Measurements from ENCODE around the gene NDRG2.

DNA sequence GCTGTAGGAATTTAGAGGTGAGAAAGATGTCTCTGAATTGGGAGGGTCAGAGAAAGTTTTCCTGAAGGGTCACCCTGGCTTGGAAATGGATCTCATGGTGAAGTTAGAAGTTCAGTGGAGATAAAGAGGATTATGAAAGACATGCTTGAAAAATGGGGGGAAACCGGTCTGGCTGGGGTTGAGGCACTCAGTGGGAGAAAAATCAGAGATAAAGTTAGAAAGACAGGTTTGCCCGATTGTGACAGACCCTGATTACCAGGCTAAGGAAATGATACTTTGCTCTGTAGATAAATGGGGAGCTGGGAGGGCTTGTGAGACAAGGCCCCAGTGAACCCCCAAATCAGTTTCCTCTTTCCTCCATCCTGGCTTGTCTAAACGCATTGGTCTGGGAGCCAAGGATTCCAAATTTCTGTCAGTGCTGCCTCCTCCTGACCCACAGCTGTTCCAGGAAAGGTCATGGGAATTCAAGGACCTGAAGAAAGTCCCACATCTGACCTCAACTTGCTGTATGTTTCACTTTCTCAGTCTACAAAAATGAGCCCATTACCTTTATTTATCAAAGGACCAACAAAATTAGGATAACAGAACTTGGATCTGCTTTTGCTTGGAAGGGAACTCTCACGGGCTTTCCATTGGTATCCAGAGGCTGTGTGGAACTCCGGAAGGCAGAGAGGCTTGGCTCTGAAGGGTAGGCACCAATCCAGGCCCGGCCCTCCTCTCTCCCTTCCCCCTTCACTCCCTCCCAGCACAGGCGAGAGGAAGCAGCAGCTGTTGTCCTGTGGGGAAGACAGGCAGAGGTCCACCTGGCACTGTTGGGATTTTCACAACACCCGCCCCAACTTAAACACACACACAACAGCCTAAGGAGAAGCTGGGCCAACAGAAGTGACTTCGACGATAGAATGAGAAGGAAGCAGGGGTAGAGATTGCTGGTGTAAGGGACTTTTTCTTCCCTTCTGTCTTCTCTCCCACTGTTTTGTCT, 13.9 kb upstream of the NDRG2 start:
- TF ChIP-seq CTCF (IDR thresholded peaks at IDR 0.05 in 2 of 3, conservative IDR thresholded peaks at IDR 0.05 in 1 of 3; ENCODE audit: borderline replicate concordance in 1 of 3, insufficient read depth in 1 of 3, low read depth in 2 of 3, low read length in 2 of 3) = no peak
- TF ChIP-seq MAX (IDR thresholded peaks at IDR 0.05) = no peak
- no peak for TF ChIP-seq POLR2A (IDR thresholded peaks at IDR 0.05; ENCODE audit: borderline replicate concordance, extremely low read depth, insufficient read depth, insufficient read length)
- no peak for TF ChIP-seq EGR1 (IDR thresholded peaks at IDR 0.05; ENCODE audit: low read depth)
- no peak for TF ChIP-seq RAD21 (IDR thresholded peaks at IDR 0.05; ENCODE audit: low read depth)
- no peak for TF ChIP-seq ZFX (IDR thresholded peaks at IDR 0.05)
- TF ChIP-seq EZH2 (IDR thresholded peaks at IDR 0.05) = no peak
- no peak for TF ChIP-seq REST (IDR thresholded peaks at IDR 0.05; ENCODE audit: low read depth)
- TF ChIP-seq SIN3A (IDR thresholded peaks at IDR 0.05; ENCODE audit: low read depth) = no peak
- no peak for TF ChIP-seq POLR2AphosphoS5 (IDR thresholded peaks at IDR 0.05; ENCODE audit: low read depth, low read length)

All from HCT116 (cell line).